ENCODE results near the gene HIGD1B. TPM values are rescaled to one million over a fixed set of nuclear protein-coding genes. Genes with fewer than 3 reads are reported as not detected.

Gene HIGD1B
- total and polyA plus RNA-seq, 4 donors = 0.28 to 0.43 TPM; not detected in 2

DNA sequence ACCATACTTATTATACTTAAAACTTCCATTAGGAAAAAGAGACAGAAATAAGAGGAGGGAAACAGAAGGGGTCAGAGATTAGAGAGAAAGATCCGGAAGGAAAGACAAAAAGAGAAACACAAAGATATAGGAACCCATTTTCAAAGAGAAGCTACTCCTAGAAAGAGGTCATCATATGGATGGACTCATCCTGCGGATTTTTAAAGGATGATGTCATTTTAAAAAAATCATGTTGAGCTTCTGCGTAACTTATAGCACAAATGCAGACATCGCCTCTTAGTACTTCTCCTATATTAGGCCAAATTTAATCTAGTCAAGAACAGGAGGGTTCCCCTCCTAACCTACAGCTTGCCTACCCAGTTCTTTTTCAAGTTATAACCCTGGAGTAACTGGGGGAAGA, 33.5 kb downstream of the HIGD1B start:
- H3K9me3 ChIP-seq (ENCODE audit: control insufficient read depth in 4 of 4, low read length in 3 of 4) = no peaks in the 10 kb centered on the region
- no peaks in the 10 kb centered on the region for H3K27me3 ChIP-seq (ENCODE audit: control insufficient read depth in 4 of 4, insufficient read depth in 4 of 4, low read length in 3 of 4)
- no peaks in the 10 kb centered on the region for H3K4me1 ChIP-seq (ENCODE audit: control insufficient read depth in 4 of 4, insufficient read depth in 4 of 4, low read length in 3 of 4)
- H3K27ac ChIP-seq (ENCODE audit: low read depth in 1 of 2, low read length in 2 of 2) = no peak overlapping the region
- 93% methylated on average over 4 of the region's 4 CpGs for WGBS
- H3K36me3 ChIP-seq (ENCODE audit: control insufficient read depth in 4 of 4, insufficient read depth in 3 of 4, low read depth in 1 of 4, low read length in 3 of 4) = peaks cover 9 to 69% (median 45%) of the 10 kb centered on the region in 4 donors
- no peak for DNase-seq (ENCODE audit: low spot score)
- no peak overlapping the region for H3K4me3 ChIP-seq (ENCODE audit: low read depth in 1 of 3, low read length in 3 of 3)
- TF ChIP-seq, protein P1, sequence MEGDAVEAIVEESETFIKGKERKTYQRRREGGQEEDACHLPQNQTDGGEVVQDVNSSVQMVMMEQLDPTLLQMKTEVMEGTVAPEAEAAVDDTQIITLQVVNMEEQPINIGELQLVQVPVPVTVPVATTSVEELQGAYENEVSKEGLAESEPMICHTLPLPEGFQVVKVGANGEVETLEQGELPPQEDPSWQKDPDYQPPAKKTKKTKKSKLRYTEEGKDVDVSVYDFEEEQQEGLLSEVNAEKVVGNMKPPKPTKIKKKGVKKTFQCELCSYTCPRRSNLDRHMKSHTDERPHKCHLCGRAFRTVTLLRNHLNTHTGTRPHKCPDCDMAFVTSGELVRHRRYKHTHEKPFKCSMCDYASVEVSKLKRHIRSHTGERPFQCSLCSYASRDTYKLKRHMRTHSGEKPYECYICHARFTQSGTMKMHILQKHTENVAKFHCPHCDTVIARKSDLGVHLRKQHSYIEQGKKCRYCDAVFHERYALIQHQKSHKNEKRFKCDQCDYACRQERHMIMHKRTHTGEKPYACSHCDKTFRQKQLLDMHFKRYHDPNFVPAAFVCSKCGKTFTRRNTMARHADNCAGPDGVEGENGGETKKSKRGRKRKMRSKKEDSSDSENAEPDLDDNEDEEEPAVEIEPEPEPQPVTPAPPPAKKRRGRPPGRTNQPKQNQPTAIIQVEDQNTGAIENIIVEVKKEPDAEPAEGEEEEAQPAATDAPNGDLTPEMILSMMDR (IDR thresholded peaks at IDR 0.05; ENCODE audit: low read depth, low read length, missing input control) = no peak
- TF ChIP-seq HNF4A (conservative IDR thresholded peaks at IDR 0.05) = no peak
- TF ChIP-seq GABPA (IDR thresholded peaks at IDR 0.05 in 1 of 2, conservative IDR thresholded peaks at IDR 0.05 in 1 of 2) = no peak
- TF ChIP-seq, protein P2, sequence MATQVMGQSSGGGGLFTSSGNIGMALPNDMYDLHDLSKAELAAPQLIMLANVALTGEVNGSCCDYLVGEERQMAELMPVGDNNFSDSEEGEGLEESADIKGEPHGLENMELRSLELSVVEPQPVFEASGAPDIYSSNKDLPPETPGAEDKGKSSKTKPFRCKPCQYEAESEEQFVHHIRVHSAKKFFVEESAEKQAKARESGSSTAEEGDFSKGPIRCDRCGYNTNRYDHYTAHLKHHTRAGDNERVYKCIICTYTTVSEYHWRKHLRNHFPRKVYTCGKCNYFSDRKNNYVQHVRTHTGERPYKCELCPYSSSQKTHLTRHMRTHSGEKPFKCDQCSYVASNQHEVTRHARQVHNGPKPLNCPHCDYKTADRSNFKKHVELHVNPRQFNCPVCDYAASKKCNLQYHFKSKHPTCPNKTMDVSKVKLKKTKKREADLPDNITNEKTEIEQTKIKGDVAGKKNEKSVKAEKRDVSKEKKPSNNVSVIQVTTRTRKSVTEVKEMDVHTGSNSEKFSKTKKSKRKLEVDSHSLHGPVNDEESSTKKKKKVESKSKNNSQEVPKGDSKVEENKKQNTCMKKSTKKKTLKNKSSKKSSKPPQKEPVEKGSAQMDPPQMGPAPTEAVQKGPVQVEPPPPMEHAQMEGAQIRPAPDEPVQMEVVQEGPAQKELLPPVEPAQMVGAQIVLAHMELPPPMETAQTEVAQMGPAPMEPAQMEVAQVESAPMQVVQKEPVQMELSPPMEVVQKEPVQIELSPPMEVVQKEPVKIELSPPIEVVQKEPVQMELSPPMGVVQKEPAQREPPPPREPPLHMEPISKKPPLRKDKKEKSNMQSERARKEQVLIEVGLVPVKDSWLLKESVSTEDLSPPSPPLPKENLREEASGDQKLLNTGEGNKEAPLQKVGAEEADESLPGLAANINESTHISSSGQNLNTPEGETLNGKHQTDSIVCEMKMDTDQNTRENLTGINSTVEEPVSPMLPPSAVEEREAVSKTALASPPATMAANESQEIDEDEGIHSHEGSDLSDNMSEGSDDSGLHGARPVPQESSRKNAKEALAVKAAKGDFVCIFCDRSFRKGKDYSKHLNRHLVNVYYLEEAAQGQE (IDR thresholded peaks at IDR 0.05) = no peak
- no peak for TF ChIP-seq JUND (IDR thresholded peaks at IDR 0.05)
- TF ChIP-seq SP1 (IDR thresholded peaks at IDR 0.05) = no peak
- no peak overlapping the region for H3K9ac ChIP-seq (ENCODE audit: low read depth in 1 of 2, low read length in 2 of 2)

DNA sequence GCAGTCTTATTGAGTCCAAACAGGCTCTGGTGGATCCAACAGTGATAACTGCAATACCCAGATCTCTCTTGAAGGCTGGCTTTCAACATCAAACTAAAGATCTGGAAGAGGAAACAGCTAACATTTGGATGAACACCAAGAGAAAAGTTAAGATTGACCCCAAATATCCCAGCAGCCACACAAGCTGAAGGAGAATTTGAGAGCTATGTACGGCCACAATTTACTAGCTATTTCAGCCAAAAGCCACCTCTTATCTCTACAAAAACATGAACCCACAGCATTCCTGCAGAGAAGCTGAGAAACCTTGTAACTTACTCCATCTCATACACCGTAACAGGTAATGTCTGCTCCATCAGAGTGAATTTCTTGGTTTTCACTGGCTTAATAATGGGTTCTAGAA, 37.3 kb downstream of the HIGD1B start:
- Histone ChIP-seq H3K27ac (ENCODE audit: low read depth in 1 of 2, low read length in 2 of 2) (no peak overlapping the region), H3K4me3 (ENCODE audit: low read depth in 1 of 3, low read length in 3 of 3) (no peak overlapping the region), H3K36me3 (ENCODE audit: control insufficient read depth in 4 of 4, insufficient read depth in 3 of 4, low read depth in 1 of 4, low read length in 3 of 4) (peaks cover 7 to 59% (median 36%) of the 10 kb centered on the region in 4 donors), H3K9me3 (ENCODE audit: control insufficient read depth in 4 of 4, low read length in 3 of 4) (no peaks in the 10 kb centered on the region), H3K9ac (ENCODE audit: low read depth in 1 of 2, low read length in 2 of 2) (no peak overlapping the region), H3K4me1 (ENCODE audit: control insufficient read depth in 4 of 4, insufficient read depth in 4 of 4, low read length in 3 of 4) (peaks cover 0 to 6% (median 3%) of the 10 kb centered on the region in 4 donors), H3K27me3 (ENCODE audit: control insufficient read depth in 4 of 4, insufficient read depth in 4 of 4, low read length in 3 of 4) (no peaks in the 10 kb centered on the region)
- no peak for DNase-seq (ENCODE audit: low spot score)
- TF ChIP-seq, protein P3, sequence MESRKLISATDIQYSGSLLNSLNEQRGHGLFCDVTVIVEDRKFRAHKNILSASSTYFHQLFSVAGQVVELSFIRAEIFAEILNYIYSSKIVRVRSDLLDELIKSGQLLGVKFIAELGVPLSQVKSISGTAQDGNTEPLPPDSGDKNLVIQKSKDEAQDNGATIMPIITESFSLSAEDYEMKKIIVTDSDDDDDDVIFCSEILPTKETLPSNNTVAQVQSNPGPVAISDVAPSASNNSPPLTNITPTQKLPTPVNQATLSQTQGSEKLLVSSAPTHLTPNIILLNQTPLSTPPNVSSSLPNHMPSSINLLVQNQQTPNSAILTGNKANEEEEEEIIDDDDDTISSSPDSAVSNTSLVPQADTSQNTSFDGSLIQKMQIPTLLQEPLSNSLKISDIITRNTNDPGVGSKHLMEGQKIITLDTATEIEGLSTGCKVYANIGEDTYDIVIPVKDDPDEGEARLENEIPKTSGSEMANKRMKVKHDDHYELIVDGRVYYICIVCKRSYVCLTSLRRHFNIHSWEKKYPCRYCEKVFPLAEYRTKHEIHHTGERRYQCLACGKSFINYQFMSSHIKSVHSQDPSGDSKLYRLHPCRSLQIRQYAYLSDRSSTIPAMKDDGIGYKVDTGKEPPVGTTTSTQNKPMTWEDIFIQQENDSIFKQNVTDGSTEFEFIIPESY (IDR thresholded peaks at IDR 0.05) = no peak
- TF ChIP-seq, protein P1 (IDR thresholded peaks at IDR 0.05; ENCODE audit: low read depth, low read length, missing input control) = no peak
- TF ChIP-seq EGR1 (IDR thresholded peaks at IDR 0.05; ENCODE audit: low read depth in 2 of 2) (no peak), HNF4A (conservative IDR thresholded peaks at IDR 0.05) (no peak), HNF4G (IDR thresholded peaks at IDR 0.05) (no peak), SP1 (IDR thresholded peaks at IDR 0.05) (no peak), FOXA2 (IDR thresholded peaks at IDR 0.05) (no peak), TAF1 (conservative IDR thresholded peaks at IDR 0.05) (no peak), NR2F2 (IDR thresholded peaks at IDR 0.05) (no peak), YY1 (IDR thresholded peaks at IDR 0.05) (no peak), RXRA (IDR thresholded peaks at IDR 0.05) (no peak), JUND (IDR thresholded peaks at IDR 0.05) (no peak)
- TF ChIP-seq, protein P2 (IDR thresholded peaks at IDR 0.05) = no peak
- TF ChIP-seq, protein P4, sequence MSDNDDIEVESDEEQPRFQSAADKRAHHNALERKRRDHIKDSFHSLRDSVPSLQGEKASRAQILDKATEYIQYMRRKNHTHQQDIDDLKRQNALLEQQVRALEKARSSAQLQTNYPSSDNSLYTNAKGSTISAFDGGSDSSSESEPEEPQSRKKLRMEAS (IDR thresholded peaks at IDR 0.05) = no peak
- WGBS = 97% methylated on average over 2 of the region's 2 CpGs
